ENCODE data around the gene NTM.

DNA sequence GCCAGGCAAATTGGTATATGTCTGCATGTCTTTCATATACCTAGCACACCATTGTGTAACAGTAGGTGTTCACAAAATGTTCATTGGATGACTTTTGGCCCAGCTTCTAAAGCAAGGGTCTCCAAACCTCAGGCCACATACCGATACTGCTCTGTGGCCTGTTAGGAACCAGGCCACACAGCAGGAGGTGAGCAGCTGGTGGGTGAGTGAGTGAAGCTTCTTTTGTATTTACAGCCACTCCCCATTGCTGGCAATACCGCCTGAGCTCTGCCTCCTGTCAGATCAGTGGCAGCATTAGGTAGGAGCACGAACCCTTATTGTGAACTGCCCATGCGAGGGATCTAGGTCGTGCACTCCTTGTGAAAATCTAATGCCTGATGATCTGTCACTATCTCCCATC lies 836.6 kb downstream of the NTM start:
- TF ChIP-seq, protein P1, sequence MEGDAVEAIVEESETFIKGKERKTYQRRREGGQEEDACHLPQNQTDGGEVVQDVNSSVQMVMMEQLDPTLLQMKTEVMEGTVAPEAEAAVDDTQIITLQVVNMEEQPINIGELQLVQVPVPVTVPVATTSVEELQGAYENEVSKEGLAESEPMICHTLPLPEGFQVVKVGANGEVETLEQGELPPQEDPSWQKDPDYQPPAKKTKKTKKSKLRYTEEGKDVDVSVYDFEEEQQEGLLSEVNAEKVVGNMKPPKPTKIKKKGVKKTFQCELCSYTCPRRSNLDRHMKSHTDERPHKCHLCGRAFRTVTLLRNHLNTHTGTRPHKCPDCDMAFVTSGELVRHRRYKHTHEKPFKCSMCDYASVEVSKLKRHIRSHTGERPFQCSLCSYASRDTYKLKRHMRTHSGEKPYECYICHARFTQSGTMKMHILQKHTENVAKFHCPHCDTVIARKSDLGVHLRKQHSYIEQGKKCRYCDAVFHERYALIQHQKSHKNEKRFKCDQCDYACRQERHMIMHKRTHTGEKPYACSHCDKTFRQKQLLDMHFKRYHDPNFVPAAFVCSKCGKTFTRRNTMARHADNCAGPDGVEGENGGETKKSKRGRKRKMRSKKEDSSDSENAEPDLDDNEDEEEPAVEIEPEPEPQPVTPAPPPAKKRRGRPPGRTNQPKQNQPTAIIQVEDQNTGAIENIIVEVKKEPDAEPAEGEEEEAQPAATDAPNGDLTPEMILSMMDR (IDR thresholded peaks at IDR 0.05), result no peak
- TF ChIP-seq ZFX (IDR thresholded peaks at IDR 0.05; ENCODE audit: borderline replicate concordance), result no peak
